Measurements from ENCODE around the gene IQSEC2. TPM values are rescaled to one million over a fixed set of nuclear protein-coding genes. Genes with fewer than 3 reads are reported as not detected.
A peak's percentile ranks its signal among the peaks of the same experiment; 100 is the strongest.

Gene IQSEC2
- total RNA-seq, 1 donor from 2014 or later, result 24.0 TPM

DNA sequence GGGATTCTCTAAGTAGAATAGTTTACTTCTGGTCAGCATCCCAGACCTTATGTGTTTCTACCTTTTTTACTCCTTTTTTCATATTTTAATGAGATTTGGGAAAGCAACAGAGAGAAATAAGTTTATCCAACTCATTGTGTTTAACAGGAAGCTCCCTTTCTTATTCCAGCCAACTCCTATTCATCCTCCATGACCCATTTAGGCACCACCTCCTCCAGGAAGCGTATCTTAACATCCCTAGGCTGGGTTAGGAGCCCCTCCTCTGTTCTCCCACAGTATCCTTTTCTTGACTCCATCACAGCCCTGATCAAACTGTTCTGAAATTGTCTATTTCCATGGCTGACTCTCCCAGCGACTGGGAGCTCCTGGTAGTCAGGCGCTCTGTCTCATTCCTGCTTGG, 18.8 kb upstream of the IQSEC2 start:
- TF ChIP-seq, protein P1, sequence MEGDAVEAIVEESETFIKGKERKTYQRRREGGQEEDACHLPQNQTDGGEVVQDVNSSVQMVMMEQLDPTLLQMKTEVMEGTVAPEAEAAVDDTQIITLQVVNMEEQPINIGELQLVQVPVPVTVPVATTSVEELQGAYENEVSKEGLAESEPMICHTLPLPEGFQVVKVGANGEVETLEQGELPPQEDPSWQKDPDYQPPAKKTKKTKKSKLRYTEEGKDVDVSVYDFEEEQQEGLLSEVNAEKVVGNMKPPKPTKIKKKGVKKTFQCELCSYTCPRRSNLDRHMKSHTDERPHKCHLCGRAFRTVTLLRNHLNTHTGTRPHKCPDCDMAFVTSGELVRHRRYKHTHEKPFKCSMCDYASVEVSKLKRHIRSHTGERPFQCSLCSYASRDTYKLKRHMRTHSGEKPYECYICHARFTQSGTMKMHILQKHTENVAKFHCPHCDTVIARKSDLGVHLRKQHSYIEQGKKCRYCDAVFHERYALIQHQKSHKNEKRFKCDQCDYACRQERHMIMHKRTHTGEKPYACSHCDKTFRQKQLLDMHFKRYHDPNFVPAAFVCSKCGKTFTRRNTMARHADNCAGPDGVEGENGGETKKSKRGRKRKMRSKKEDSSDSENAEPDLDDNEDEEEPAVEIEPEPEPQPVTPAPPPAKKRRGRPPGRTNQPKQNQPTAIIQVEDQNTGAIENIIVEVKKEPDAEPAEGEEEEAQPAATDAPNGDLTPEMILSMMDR (IDR thresholded peaks at IDR 0.05), result no peak
- no peaks in the 10 kb centered on the region for H3K27me3 ChIP-seq (ENCODE audit: low read depth)
- no peak overlapping the region for H3K4me3 ChIP-seq
- H3K27ac ChIP-seq, result no peak overlapping the region
- H3K9me3 ChIP-seq, result no peaks in the 10 kb centered on the region
- H3K36me3 ChIP-seq, result no peaks in the 10 kb centered on the region
- no peak for ATAC-seq
- DNase-seq, result no peak
- intact Hi-C loops (cut with DNase I), result no loop called here
- no peaks in the 10 kb centered on the region for H3K4me1 ChIP-seq

DNA sequence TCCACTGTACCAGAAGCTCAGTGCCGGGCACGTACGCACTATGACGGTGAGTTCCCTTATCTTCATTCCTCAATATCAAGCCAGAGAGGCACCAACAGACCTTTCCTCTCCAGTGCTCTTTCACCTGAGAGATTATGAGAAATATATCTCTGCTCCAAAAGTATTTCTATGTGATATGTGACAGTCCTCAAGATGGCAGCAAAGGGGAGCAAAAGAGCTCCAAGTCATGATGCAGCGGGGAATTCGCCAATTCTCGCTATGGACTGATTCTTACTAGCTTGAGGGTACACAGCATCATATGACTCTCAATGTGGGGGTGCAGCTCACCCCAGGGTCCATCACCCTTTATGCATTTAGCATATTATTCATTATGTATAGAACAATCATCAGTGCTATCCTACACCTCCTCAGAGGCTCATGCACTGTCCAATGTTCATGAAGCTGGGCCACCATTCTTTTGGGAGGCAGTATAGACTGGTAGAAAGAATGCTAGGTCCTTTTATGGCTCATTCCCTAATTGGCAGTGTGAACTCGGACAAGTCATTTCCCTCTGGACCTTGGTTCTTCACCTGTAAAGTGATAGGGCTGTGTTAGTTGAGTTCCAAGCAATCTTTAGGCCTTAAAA, 12.8 kb upstream of the IQSEC2 start:
- TF ChIP-seq, protein P1 (IDR thresholded peaks at IDR 0.05), result no peak
- intact Hi-C loops (cut with DNase I), result no loop called here
- H3K9me3 ChIP-seq, result no peaks in the 10 kb centered on the region
- no peak for ATAC-seq
- H3K36me3 ChIP-seq, result no peaks in the 10 kb centered on the region
- no peak overlapping the region for H3K27ac ChIP-seq
- no peaks in the 10 kb centered on the region for H3K27me3 ChIP-seq (ENCODE audit: low read depth)
- no peak for DNase-seq
- no peak overlapping the region for H3K4me3 ChIP-seq
- no peaks in the 10 kb centered on the region for H3K4me1 ChIP-seq

DNA sequence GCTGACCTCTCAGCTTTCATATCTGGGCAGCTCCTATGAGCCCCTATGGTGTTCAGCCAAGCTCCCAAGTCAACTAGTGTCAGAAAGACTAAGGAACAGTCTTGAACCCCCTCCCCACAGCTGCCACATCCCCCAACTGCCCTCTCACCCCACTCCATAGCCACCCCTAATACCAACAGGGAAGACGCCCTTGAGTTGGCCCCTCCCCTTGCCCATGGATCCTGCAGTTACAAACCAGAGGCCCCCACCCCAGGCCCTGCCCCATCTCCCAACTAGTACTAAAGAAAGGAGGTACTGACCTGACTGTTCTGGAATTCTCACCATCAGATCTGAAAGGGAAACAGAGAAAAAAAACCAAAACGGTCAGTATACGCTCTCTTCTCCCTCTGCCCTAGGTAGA, 10.2 kb upstream of the IQSEC2 start:
- DNase-seq, result no peak
- intact Hi-C loops (cut with DNase I), result no loop called here

DNA sequence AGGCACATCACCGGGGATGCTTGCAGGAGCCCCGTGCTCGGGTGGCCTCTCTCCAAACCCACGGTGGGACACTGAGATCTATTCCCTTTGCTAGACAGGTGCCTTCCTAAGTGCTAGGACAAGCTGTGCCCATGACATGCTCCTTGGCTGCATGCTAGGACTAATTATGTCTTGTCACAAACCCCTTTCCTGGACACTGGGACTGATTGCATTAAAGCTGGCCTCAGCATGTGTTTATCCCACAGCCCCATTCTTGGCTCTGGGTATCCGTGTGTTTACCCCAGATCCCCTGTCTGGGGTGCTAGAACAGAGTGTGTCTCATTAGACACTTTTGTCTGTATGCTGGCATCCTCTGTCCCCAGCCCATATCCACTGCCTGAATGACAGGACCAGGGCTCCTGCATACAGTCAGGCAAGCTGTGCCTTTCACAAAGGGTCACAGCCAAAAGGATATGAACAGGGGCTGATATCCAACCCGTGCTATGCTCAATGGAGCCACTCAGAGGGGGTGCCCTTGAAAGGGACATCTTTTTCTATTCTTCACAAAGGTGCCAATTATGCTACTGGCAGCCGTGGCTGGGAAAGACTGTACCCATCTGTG, 9.2 kb upstream of the IQSEC2 start:
- peaks cover 11% of the 10 kb centered on the region for H3K4me1 ChIP-seq
- intact Hi-C loops (cut with DNase I), result no loop called here
- DNase-seq, result no peak
- H3K9me3 ChIP-seq, result no peaks in the 10 kb centered on the region
- H3K27ac ChIP-seq, result no peak overlapping the region
- ATAC-seq, result no peak
- TF ChIP-seq, protein P1 (IDR thresholded peaks at IDR 0.05), result no peak
- no peaks in the 10 kb centered on the region for H3K27me3 ChIP-seq (ENCODE audit: low read depth)
- H3K4me3 ChIP-seq, result no peak overlapping the region
- no peaks in the 10 kb centered on the region for H3K36me3 ChIP-seq

More for the DNA sequence above, 10.2 kb upstream of the IQSEC2 start:
- Histone ChIP-seq H3K9me3 (no peaks in the 10 kb centered on the region), H3K27me3 (ENCODE audit: low read depth) (no peaks in the 10 kb centered on the region), H3K36me3 (no peaks in the 10 kb centered on the region), H3K27ac (no peak overlapping the region), H3K4me1 (peaks cover 11% of the 10 kb centered on the region), H3K4me3 (no peak overlapping the region)
- TF ChIP-seq, protein P1 (IDR thresholded peaks at IDR 0.05), result no peak
- ATAC-seq, result no peak

DNA sequence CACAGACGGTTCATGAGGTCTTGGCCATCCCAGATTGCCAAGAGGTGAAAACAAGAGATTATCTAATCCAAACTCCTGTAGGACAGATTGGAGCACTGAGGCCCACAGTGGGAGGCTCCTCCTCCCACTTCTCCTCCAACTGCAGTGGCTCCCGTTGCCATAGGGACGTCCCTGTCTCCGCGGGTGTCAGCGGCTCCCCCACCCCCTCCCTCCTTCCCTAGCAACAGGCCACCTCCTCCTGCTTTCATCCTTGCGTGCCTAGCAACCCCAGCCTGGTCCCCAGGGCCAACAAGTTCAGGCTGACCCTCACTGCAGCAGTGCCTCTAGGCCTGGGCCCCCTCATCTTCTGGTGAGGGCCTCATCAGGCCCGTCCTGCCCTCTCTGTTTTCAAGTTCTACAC, 6.8 kb upstream of the IQSEC2 start:
- H3K27me3 ChIP-seq (ENCODE audit: low read depth), result no peaks in the 10 kb centered on the region
- peak; percentile 53 for DNase-seq
- peaks cover 18% of the 10 kb centered on the region for H3K4me1 ChIP-seq
- intact Hi-C loops (cut with DNase I), result no loop called here
- TF ChIP-seq, protein P1 (IDR thresholded peaks at IDR 0.05), result no peak
- H3K4me3 ChIP-seq, result no peak overlapping the region
- H3K27ac ChIP-seq, result peak overlapping the region; percentile 24
- H3K36me3 ChIP-seq, result no peaks in the 10 kb centered on the region
- H3K9me3 ChIP-seq, result no peaks in the 10 kb centered on the region
- ATAC-seq, result peak; percentile 21 to 34

All from lower lobe of right lung (tissue), 2 donors.